ENCODE data around the gene ARID1B. TPM values are rescaled to one million over a fixed set of nuclear protein-coding genes. Genes with fewer than 3 reads are reported as not detected.
A peak's percentile ranks its signal among the peaks of the same experiment; 100 is the strongest.

ARID1B gene
- total and polyA plus RNA-seq, 9 of the 15 experiments (the other 6 are each of a cell fraction or from before 2014, with no cell fraction given), result 12.5 to 50.5 (median 25.8) TPM

GRCh38 chr6:156988276-156989158 lies 211.3 kb downstream of the ARID1B start (continued):
- TF ChIP-seq FOXP4 (CRISPR knock-in tag; IDR thresholded peaks at IDR 0.05; ENCODE audit: borderline replicate concordance) (peak; percentile 63; the same call in 1 of the 2 replicates), ELF1 (tag; IDR thresholded peaks at IDR 0.05) (peak; percentile 58; the same call in 1 of the 2 replicates), CTCFL (IDR thresholded peaks at IDR 0.05; ENCODE audit: borderline replicate concordance, insufficient read depth, low read depth, low read length, poor library complexity, severe bottlenecking) (no peak), RNF219 (CRISPR knock-in tag; IDR thresholded peaks at IDR 0.05) (0 out of 2 replicates have a peak, but pooled peaks have one; percentile 42), CBFA2T3 (IDR thresholded peaks at IDR 0.05) (peak; percentile 84), NCOA1 (IDR thresholded peaks at IDR 0.05; ENCODE audit: low read depth) (no peak), CEBPG (CRISPR knock-in tag; IDR thresholded peaks at IDR 0.05) (no peak), CEBPG (tag; conservative IDR thresholded peaks at IDR 0.05 in 1 of 2, IDR thresholded peaks at IDR 0.05 in 1 of 2) (no peak), BACH1 (tag; IDR thresholded peaks at IDR 0.05) (no peak), ARNT (IDR thresholded peaks at IDR 0.05) (no peak), NUFIP1 (IDR thresholded peaks at IDR 0.05; ENCODE audit: partially characterized antibody) (no peak), ESRRB (CRISPR knock-in tag; IDR thresholded peaks at IDR 0.05; ENCODE audit: borderline replicate concordance) (no peak), ZNF165 (CRISPR knock-in tag; IDR thresholded peaks at IDR 0.05; ENCODE audit: borderline replicate concordance) (no peak), HNRNPLL (IDR thresholded peaks at IDR 0.05; ENCODE audit: low read depth, low read length, poor library complexity, severe bottlenecking) (no peak)
